IgD-negative memory B cell (primary cell): Measurements from ENCODE around the gene GFER. TPM values are rescaled to one million over a fixed set of nuclear protein-coding genes. Genes with fewer than 3 reads are reported as not detected.

ENCODE experiments used
- H3K27ac Mint-ChIP-seq, 3 donors: one replicate each; pipeline ENCODE4 v1.8.0; 2020 to 2022; ENCODE audit warnings: mild to moderate bottlenecking in 3 of 3, mixed read lengths in 3 of 3, moderate library complexity in 1 of 3
- H3K27me3 Mint-ChIP-seq: one replicate; pipeline ENCODE4 v1.8.0; 2021; ENCODE audit warnings: mixed read lengths
- H3K36me3 Mint-ChIP-seq: one replicate; pipeline ENCODE4 v1.8.0; 2020; ENCODE audit warnings: mild to moderate bottlenecking, mixed read lengths
- H3K4me1 Mint-ChIP-seq, 3 donors: one replicate each; pipeline ENCODE4 v1.8.0; 2020 to 2022; ENCODE audit warnings: mixed read lengths in 3 of 3, mild to moderate bottlenecking in 1 of 3
- H3K4me3 Mint-ChIP-seq, 4 donors: one replicate each; pipeline ENCODE4 v1.8.0; 2020 to 2022; ENCODE audit warnings: mild to moderate bottlenecking in 4 of 4, mixed read lengths in 4 of 4, moderate library complexity in 3 of 4
- H3K9me3 Mint-ChIP-seq, 3 donors: one replicate each; pipeline ENCODE4 v1.8.0; 2020 to 2021; ENCODE audit warnings: mixed read lengths in 3 of 3, mild to moderate bottlenecking in 1 of 3
- polyA plus RNA-seq: library from polyadenylated mRNA; unstranded; fragments of 300-500 nt; fragmentation: Illumina TruSeq; gene quantifications from one replicate; pipeline ENCODE4 v1.2.3, GENCODE V29; 2021

GFER gene
- polyA plus RNA-seq, 1 donor from 2014 or later, result 39.0 TPM

DNA sequence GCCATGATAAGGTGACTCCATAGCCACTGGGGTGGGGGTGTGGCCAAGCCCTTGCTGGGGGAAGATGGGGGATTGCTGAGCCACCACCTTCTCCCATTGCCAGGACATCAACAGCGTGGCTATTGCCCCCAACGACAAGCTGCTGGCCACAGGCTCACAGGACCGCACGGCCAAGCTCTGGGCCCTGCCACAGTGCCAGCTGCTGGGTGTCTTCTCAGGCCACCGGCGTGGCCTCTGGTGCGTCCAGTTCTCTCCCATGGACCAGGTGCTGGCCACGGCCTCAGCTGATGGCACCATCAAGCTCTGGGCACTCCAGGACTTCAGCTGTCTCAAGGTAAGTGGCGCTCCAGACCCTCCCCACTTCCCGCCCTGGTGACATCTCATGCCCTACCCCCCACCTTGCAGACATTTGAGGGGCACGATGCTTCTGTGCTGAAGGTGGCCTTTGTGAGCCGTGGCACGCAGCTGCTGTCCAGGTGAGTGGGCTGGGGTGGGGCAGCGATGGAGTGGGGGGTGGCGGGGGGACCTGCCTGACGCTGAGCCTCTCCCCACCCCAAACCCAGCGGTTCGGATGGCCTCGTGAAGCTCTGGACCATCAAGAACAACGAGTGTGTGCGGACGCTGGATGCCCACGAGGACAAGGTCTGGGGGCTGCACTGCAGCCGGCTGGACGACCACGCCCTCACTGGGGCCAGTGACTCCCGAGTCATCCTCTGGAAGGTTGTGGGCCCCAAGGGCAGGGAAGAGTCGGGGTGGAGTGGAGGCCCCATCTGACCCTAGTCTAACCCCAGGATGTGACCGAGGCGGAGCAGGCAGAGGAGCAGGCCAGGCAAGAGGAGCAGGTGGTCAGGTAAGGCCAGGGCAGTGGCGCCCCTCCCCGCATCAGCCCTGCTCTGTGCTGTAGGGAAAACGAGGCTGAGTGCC is 6.8 kb upstream of the GFER start:
- H3K9me3 Mint-ChIP-seq, result no peaks in the 10 kb centered on the region
- no peak overlapping the region for H3K4me3 Mint-ChIP-seq
- H3K27ac Mint-ChIP-seq, result no peak overlapping the region
- peaks cover 2% of the 10 kb centered on the region for H3K36me3 Mint-ChIP-seq
- peaks cover 15% of the 10 kb centered on the region for H3K27me3 Mint-ChIP-seq
- peaks cover 0 to 3% (median 3%) of the 10 kb centered on the region in 3 donors for H3K4me1 Mint-ChIP-seq

DNA sequence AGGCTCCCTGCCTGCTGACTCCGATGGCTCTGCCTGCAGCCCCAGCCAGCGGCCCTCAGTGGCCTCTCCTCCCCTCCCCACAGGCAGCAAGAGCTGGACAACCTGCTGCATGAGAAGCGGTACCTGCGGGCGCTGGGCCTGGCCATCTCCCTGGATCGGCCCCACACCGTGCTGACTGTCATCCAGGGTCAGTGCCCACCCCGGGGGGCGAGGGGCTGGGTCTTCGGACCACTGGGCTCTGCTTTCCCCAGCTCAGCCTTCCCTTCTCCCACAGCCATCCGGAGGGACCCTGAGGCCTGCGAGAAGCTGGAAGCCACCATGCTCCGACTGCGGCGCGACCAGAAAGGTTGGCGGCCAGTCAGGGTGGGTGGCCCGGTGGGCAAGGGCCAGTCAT is 6.1 kb upstream of the GFER start:
- peaks cover 18% of the 10 kb centered on the region for H3K27me3 Mint-ChIP-seq

DNA sequence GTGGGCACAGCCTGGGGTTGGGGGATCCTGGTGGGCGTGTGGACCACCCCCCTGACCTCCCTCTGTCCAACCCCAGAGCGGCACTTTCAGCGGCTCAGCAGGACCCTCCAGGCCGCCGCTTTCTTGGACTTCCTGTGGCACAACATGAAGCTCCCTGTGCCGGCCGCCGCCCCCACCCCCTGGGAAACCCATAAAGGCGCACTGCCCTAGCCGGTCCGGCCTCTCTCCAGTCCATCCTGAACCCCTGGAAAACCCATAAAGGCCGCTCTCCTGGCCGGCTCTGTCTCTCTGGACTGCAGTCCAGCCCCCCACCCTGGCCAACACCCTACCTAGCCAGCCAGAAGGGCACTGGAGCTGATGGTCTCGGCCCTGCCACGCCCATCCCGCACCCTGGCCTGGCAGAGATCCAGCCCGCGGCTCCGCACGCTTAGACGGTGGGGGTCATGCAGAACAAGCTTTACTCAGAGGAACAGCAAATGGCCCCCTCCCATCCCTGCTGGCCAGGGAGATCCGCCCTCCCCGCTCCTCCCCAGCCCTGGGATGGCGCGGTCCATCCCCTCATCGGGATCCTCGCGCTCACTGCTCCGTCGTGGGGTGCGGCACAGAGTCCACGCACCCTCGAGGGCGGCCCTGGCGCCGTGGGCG is 5.4 kb upstream of the GFER start:
- Mint-ChIP-seq H3K4me1 (peaks cover 0 to 2% (median 0%) of the 10 kb centered on the region in 3 donors), H3K27me3 (peaks cover 20% of the 10 kb centered on the region), H3K9me3 (no peaks in the 10 kb centered on the region), H3K27ac (no peak overlapping the region), H3K36me3 (peaks cover 2% of the 10 kb centered on the region), H3K4me3 (peak overlapping the region in 1 of 4 donors; percentile 71)

More for the DNA sequence above, 6.1 kb upstream of the GFER start:
- no peak overlapping the region for H3K27ac Mint-ChIP-seq
- H3K36me3 Mint-ChIP-seq, result peaks cover 2% of the 10 kb centered on the region
- H3K4me1 Mint-ChIP-seq, result peaks cover 0 to 1% (median under 1%) of the 10 kb centered on the region in 3 donors
- no peak overlapping the region for H3K4me3 Mint-ChIP-seq
- H3K9me3 Mint-ChIP-seq, result no peaks in the 10 kb centered on the region

DNA sequence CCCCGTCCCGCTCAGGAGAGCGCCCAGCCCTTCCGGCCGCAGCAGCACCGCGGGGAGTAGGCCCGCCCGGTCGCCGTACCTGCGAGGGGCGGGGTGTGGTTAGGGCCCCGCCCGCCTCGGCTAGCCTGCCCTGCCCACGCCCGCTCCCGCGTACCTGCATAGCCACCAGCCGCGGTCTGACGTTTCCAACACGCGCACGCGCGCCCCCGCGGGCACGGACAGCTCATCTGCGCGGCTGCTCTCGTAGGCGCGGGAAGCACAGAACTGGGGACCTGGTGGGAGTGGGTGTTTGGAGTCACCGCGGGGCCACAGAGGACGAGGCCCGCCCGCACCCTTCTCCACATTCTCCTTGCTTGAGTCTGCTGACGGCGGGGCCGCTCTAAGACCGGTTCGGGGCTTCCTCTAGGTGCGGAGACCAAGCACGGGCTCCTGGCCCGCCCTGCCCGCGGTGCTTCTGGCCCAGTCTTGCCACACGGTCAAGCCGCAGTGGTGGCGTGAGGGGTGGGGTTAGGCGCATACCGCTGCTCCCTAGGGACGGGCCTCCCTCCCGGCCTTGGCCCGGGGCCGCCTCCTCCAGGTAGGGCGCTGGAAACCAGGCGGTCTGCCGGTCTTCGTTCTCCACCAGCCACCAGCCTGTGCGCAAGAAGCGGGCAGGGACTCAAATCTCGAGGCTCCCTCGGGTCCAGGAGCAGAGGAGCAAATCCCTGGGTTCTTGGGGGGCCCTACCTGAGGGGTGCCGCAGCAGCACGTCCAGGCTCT is 4.5 kb upstream of the GFER start:
- Mint-ChIP-seq H3K9me3 (no peaks in the 10 kb centered on the region), H3K4me1 (peaks cover 0 to 2% (median 0%) of the 10 kb centered on the region in 3 donors), H3K27ac (peak overlapping the region in 1 of 3 donors; percentile 78), H3K36me3 (peaks cover 2% of the 10 kb centered on the region), H3K4me3 (peak overlapping the region in 1 of 4 donors; percentile 41), H3K27me3 (peaks cover 20% of the 10 kb centered on the region)

DNA sequence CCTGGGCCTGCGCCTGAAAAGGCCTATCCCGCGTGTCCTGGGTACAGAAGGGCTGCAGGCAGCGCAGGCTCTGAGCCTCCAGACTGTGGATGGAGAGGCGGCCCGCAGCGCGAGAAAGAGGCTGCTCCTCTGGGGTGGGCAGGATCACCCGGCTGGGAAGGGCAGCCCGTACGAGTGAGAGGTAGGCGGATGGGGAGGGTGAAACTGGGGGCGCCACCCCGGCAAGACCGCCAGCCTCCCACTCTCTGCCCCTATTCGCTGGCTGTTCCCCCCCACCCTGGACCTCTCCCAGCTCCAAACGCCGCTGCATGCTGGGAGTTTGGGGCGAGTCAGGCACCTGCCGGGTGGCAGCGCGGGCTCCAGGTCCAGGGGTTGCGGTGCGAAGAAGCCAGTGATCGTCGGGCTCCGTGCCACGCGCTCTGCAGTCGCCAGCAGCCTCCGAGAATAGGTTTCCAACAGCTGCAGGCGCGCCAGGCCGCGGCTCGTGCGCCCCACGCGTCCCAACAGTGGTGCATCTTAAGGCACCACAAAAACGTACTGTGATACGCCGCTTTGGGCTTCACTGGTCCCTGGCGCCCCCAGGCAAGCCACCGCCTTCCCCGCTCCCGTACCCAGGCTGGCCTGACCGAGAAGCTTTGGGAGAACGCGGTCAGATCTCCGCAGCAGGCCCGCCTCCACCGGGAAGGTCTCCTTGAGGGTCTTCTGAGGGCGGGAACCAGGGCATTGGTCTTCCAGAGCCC is 3.8 kb upstream of the GFER start:
- Mint-ChIP-seq H3K9me3 (no peaks in the 10 kb centered on the region), H3K36me3 (peaks cover 2% of the 10 kb centered on the region), H3K27ac (peak overlapping the region in 2 of 3 donors; percentile 59 to 78), H3K4me3 (peak overlapping the region in 2 of 4 donors; percentile 5 to 79), H3K4me1 (peaks cover 0 to 5% (median 0%) of the 10 kb centered on the region in 3 donors), H3K27me3 (peaks cover 20% of the 10 kb centered on the region)

DNA sequence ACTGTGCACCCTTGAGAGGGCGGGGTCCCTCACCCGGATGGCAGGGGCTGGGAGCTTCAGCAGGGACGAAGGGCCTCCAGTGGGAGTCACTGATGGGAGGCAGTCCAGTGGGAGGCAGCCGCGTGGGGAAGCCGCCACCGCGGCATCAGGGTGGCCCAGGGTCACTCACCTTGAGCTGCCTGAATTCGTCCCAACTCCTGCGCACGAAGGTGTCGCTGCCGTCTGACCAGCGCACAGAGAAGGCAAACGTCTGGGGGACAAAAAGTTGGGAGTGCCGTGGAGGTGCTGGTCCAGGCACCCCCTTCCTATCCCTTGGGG is 3.3 kb upstream of the GFER start:
- peaks cover 20% of the 10 kb centered on the region for H3K27me3 Mint-ChIP-seq
- no peaks in the 10 kb centered on the region for H3K9me3 Mint-ChIP-seq
- H3K27ac Mint-ChIP-seq, result peak overlapping the region in 2 of 3 donors; percentile 46 to 78
- H3K4me3 Mint-ChIP-seq, result peak overlapping the region in 2 of 4 donors; percentile 5 to 79
- H3K36me3 Mint-ChIP-seq, result peaks cover 2% of the 10 kb centered on the region
- H3K4me1 Mint-ChIP-seq, result peaks cover 0 to 5% (median 0%) of the 10 kb centered on the region in 3 donors

DNA sequence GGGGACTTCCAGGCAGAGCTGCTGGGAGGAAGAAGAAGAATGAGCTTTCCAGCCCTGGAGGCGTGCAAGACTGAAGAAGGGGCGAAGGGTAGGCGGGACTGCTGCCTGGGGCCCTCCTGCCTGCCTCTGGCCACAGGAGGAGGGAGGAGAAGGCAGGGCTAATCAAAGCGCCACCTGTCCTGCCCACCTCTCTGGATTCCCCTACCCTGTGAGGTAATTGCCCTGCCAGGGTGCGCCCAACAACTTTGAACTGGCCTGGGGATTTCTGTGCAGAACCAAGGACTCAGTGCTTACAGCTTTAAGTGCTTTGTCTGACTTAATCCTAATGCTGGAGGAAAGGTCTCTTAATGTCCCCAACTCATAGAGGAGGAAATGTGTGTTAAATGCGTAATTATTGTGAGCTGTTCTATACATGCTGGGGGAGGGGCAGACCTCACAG is 2.6 kb upstream of the GFER start, which contains the start of gene NOXO1:
Gene NOXO1 (minus strand): TSS at position 72 of the 439 bp plus-strand sequence. CDS start 290 bp downstream, outside the sequence.
- Mint-ChIP-seq H3K4me1 (peaks cover 0 to 5% (median 0%) of the 10 kb centered on the region in 3 donors), H3K4me3 (peak within 1 kb of the TSS in 3 of 4 donors; percentile 5 to 79 (median 30)), H3K9me3 (no peaks in the 10 kb centered on the region), H3K36me3 (peaks cover 2% of the 10 kb centered on the region), H3K27me3 (peaks cover 20% of the 10 kb centered on the region), H3K27ac (peak within 1 kb of the TSS; percentile 52 to 87 (median 59))

DNA sequence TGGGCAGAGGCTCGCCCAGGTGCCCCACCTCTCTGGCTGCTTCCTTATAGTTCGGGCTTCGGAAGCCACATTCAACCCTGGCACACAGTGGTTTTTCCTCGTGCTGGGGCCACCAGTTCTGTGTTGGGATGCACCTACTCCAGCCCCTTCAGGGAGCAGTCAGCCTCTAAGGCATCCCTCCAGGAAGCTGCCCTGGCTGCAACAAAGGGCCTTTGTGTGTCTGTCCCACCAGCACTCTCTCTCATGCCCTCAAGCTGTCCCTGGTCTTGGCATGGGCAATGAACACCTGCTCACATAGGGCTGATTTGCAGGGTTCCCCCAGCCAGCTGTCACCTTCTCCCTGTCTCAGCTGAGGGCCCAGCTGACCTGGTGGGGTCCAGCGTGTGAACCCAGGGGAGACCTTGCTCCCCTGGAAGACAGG is 2.0 kb upstream of the GFER start:
- peaks cover 0 to 5% (median 0%) of the 10 kb centered on the region in 3 donors for H3K4me1 Mint-ChIP-seq
- H3K4me3 Mint-ChIP-seq, result peak overlapping the region in 1 of 4 donors; percentile 79

DNA sequence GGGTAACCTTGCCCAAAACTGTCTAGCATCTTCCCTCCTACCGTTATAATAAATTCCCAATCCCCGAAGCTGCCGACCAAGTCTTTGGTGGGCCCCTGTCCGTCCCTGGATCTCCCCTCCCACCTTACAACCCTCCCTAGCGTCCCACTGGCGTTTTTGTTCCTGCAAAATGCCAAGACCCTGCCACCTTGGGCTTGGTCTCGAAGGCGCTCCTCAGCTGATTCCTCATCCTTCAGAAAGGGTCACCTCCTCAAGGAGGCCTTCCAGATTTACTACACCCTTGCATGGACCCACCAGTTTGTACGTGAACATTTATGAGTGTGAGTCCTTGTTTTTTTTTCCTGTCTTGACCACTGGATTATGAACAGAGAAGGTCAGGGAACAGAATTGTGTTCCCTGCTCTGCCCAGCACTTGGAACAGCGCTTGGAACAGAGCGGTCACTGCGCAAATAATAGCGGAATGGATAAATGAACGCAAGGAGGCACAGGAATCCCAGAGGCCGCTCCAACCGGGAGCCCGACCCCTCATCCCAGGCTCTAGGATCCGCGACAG is 926 bp upstream of the GFER start:
- Mint-ChIP-seq H3K27ac (peak overlapping the region; percentile 39 to 87 (median 87)), H3K36me3 (peaks cover 2% of the 10 kb centered on the region), H3K4me1 (peaks cover 0 to 5% (median 0%) of the 10 kb centered on the region in 3 donors), H3K27me3 (peaks cover 20% of the 10 kb centered on the region), H3K9me3 (no peaks in the 10 kb centered on the region), H3K4me3 (peak overlapping the region; percentile 63 to 85 (median 76))

More for the DNA sequence above, 2.0 kb upstream of the GFER start:
- no peaks in the 10 kb centered on the region for H3K9me3 Mint-ChIP-seq
- H3K36me3 Mint-ChIP-seq, result peaks cover 2% of the 10 kb centered on the region
- peak overlapping the region in 2 of 3 donors; percentile 52 to 87 for H3K27ac Mint-ChIP-seq
- peaks cover 20% of the 10 kb centered on the region for H3K27me3 Mint-ChIP-seq

DNA sequence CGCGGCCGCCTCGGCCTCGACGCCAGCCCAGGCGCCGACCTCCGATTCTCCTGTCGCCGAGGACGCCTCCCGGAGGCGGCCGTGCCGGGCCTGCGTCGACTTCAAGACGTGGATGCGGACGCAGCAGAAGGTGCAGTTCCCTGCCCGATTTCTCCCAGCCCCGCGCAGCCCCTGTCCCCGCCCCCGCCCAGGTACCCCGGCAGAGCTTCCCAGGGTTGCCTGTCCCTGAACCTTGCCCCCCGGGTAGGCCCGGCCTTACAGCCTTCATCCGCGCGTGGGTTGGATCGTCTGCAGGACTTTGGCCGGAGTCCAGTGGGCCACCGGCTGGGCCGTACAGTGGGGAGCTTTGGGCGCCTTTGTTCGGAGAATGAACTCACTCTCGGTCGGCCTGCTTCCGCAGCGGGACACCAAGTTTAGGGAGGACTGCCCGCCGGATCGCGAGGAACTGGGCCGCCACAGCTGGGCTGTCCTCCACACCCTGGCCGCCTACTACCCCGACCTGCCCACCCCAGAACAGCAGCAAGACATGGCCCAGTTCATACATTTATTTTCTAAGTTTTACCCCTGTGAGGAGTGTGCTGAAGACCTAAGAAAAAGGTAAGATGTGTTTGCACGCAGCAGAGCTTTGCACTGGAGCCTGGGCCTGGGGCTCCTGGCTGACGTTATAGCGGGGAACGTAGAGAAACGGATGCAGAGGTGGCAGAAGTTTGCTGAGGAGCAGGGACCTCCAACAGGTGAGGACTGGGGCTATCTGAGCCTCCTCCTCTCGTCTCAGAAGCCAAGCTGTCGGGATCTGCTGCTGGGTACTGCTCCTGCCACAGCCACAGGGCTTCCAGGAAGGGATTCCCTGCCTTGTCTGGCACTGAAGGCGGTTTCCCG is 593 bp downstream of the GFER start:
- H3K27me3 Mint-ChIP-seq, result peaks cover 20% of the 10 kb centered on the region
- no peaks in the 10 kb centered on the region for H3K9me3 Mint-ChIP-seq
- peaks cover 0 to 8% (median 5%) of the 10 kb centered on the region in 3 donors for H3K4me1 Mint-ChIP-seq
- H3K4me3 Mint-ChIP-seq, result peak overlapping the region; percentile 71 to 85 (median 77)
- peak overlapping the region; percentile 45 to 81 (median 78) for H3K27ac Mint-ChIP-seq
- H3K36me3 Mint-ChIP-seq, result no peaks in the 10 kb centered on the region

DNA sequence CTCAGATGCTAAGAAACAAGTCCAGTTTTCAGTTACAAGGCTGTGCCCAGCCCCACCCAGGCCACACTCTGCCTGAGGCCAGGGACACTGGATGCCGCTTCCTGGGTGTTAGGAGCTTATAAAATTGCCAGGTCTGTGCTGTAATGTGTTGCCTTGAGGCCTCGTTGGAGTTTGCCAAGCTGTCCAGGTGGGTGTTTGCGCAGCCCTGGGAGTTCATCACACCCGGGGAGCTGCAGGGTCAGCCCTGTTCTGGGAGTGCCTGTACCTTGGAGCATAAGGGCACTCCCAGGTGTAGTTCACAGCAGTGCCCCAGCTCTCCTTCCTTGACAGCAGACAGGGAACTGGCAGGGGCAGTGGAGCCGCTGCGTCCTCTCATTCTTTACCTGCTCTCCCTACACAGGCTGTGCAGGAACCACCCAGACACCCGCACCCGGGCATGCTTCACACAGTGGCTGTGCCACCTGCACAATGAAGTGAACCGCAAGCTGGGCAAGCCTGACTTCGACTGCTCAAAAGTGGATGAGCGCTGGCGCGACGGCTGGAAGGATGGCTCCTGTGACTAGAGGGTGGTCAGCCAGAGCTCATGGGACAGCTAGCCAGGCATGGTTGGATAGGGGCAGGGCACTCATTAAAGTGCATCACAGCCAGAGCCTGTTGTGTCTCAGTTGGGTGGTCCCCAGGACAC is 1.6 kb downstream of the GFER start:
- Mint-ChIP-seq H3K9me3 (no peaks in the 10 kb centered on the region), H3K27me3 (peaks cover 14% of the 10 kb centered on the region), H3K36me3 (no peaks in the 10 kb centered on the region), H3K4me1 (peaks cover 0 to 8% (median 5%) of the 10 kb centered on the region in 3 donors), H3K27ac (peak overlapping the region in 2 of 3 donors; percentile 45 to 78), H3K4me3 (peak overlapping the region; percentile 58 to 79 (median 72))

DNA sequence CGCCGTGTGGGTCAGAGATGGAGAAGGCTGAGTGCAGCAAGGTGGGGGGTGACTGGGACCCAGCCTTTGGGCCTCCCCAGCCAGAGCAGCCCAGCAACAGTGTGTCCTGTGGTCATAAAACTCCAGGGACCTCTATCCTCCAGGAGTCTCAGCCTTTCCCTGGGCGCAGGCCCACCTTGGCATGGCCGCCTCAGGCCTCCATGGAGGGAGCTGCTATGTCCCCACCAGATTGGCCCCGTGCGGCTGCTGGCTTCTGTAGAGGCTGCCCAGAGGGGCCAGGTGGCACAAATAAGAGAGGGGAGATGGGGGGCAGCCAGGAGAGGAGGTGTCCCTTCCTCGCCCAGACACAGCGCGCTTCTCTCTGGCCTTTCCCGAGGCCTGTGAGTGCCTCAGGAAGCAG is 3.2 kb downstream of the GFER start:
- Mint-ChIP-seq H3K4me3 (peak overlapping the region in 2 of 4 donors; percentile 72 to 79), H3K27me3 (peaks cover 5% of the 10 kb centered on the region), H3K4me1 (peaks cover 10 to 15% (median 11%) of the 10 kb centered on the region in 3 donors)

More for the DNA sequence above, 3.2 kb downstream of the GFER start:
- peak overlapping the region in 1 of 3 donors; percentile 54 for H3K27ac Mint-ChIP-seq
- no peaks in the 10 kb centered on the region for H3K36me3 Mint-ChIP-seq
- H3K9me3 Mint-ChIP-seq, result no peaks in the 10 kb centered on the region
